ENCODE data around the gene DAAM1. TPM values are rescaled to one million over a fixed set of nuclear protein-coding genes. Genes with fewer than 3 reads are reported as not detected.

The DAAM1 gene
- total and polyA plus RNA-seq, 2 donors (not counting 1 experiment from before 2014, with no cell fraction given): 11.2 to 34.3 TPM

DNA sequence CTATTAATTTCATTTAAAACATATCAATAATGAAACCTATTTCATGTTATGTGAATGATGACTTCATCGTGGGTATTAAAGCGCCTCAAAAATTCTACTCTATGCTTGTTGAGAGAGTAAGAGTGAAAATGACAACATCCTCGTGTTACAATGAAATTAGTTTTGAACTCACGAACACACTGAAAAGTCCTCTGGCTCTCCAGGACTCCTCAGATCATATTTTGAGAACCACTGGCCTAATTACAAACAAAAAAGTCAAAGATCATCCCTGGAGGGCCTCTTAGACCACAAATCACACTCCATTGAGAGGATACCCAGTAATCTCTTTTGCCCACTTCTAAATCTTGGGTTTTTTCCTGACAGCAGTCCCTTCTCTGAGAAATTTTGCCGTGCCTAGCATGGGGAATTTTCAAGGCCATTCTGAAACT lies 19.1 kb downstream of the DAAM1 start:
- no peaks in the 10 kb centered on the region for H3K36me3 ChIP-seq (replicated peaks in 1 of 2; ENCODE audit: control extremely low read depth in 1 of 2, control insufficient read depth in 1 of 2, extremely low read depth in 1 of 2, insufficient read depth in 2 of 2, low read length in 1 of 2)
- CTCF ChIA-PET: interaction anchor here (0.6 kb wide), 1 partner anchor 237 kb away, joined by 3 read pairs; no protein-coding TSS in a partner anchor
- intact Hi-C loops (cut with micrococcal nuclease): no loop called here

GRCh38 chr14:59208224-59208814 lies 19.9 kb downstream of the DAAM1 start:
- no peak overlapping the region for H3K27ac ChIP-seq (ENCODE audit: low read length in 2 of 2)
- no peaks in the 10 kb centered on the region for H3K9me3 ChIP-seq (ENCODE audit: control extremely low read depth in 1 of 3, control insufficient read depth in 2 of 3, insufficient read depth in 1 of 3, low read length in 2 of 3)
- no peaks in the 10 kb centered on the region for H3K4me1 ChIP-seq (ENCODE audit: control insufficient read depth in 2 of 2, insufficient read depth in 2 of 2, low read length in 2 of 2)
- no peak overlapping the region for H3K9ac ChIP-seq (ENCODE audit: low read length)
- ATAC-seq (ENCODE audit: low read depth): no peak
- CTCF ChIA-PET: no interaction called here
- H4K20me1 ChIP-seq (ENCODE audit: control insufficient read depth, insufficient read depth, low read length, poor library complexity, severe bottlenecking): no peaks in the 10 kb centered on the region
- H3K27me3 ChIP-seq (replicated peaks in 1 of 4; ENCODE audit: control extremely low read depth in 1 of 4, control insufficient read depth in 3 of 4, insufficient read depth in 4 of 4, low read length in 3 of 4): no peaks in the 10 kb centered on the region
- Mint-ChIP-seq H3K27me3 (no peaks in the 10 kb centered on the region), H3K4me1 (peaks cover 25% of the 10 kb centered on the region), H3K9me3 (ENCODE audit: insufficient read depth) (no peaks in the 10 kb centered on the region), H3K4me3 (no peak overlapping the region), H3K27ac (no peak overlapping the region)
- POLR2A ChIA-PET: no interaction called here
- no peak overlapping the region for H2AFZ ChIP-seq (ENCODE audit: insufficient read depth, low read depth, low read length, poor library complexity, severe bottlenecking)
- 87% methylated on average over 5 of the region's 6 CpGs for WGBS (ENCODE audit: insufficient coverage)
- peaks cover 32% of the 10 kb centered on the region for H3K79me2 ChIP-seq (ENCODE audit: control insufficient read depth, insufficient read depth, low read length)
- DNase-seq: no peak
- no peak overlapping the region for H3K4me2 ChIP-seq (replicated peaks; ENCODE audit: low read depth, low read length, poor library complexity, severe bottlenecking)
- no peak for TF ChIP-seq EZH2 (IDR thresholded peaks at IDR 0.05; ENCODE audit: borderline replicate concordance, insufficient read depth, low read depth, low read length, poor library complexity, severe bottlenecking)
- TF ChIP-seq, protein P1, sequence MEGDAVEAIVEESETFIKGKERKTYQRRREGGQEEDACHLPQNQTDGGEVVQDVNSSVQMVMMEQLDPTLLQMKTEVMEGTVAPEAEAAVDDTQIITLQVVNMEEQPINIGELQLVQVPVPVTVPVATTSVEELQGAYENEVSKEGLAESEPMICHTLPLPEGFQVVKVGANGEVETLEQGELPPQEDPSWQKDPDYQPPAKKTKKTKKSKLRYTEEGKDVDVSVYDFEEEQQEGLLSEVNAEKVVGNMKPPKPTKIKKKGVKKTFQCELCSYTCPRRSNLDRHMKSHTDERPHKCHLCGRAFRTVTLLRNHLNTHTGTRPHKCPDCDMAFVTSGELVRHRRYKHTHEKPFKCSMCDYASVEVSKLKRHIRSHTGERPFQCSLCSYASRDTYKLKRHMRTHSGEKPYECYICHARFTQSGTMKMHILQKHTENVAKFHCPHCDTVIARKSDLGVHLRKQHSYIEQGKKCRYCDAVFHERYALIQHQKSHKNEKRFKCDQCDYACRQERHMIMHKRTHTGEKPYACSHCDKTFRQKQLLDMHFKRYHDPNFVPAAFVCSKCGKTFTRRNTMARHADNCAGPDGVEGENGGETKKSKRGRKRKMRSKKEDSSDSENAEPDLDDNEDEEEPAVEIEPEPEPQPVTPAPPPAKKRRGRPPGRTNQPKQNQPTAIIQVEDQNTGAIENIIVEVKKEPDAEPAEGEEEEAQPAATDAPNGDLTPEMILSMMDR (IDR thresholded peaks at IDR 0.05): no peak
- H3K4me3 ChIP-seq (ENCODE audit: control extremely low read depth in 1 of 5, extremely low read depth in 1 of 5, insufficient read depth in 1 of 5, low read depth in 2 of 5, low read length in 4 of 5): no peak overlapping the region
- H3K36me3 ChIP-seq (replicated peaks in 1 of 2; ENCODE audit: control extremely low read depth in 1 of 2, control insufficient read depth in 1 of 2, extremely low read depth in 1 of 2, insufficient read depth in 2 of 2, low read length in 1 of 2): no peaks in the 10 kb centered on the region
- intact Hi-C loops (cut with micrococcal nuclease): no loop called here

More for the DNA sequence above, 19.1 kb downstream of the DAAM1 start:
- Histone ChIP-seq H3K9me3 (ENCODE audit: control extremely low read depth in 1 of 3, control insufficient read depth in 2 of 3, insufficient read depth in 1 of 3, low read length in 2 of 3) (no peaks in the 10 kb centered on the region), H3K27me3 (replicated peaks in 1 of 4; ENCODE audit: control extremely low read depth in 1 of 4, control insufficient read depth in 3 of 4, insufficient read depth in 4 of 4, low read length in 3 of 4) (no peaks in the 10 kb centered on the region), H2AFZ (ENCODE audit: insufficient read depth, low read depth, low read length, poor library complexity, severe bottlenecking) (no peak overlapping the region), H3K9ac (ENCODE audit: low read length) (no peak overlapping the region), H4K20me1 (ENCODE audit: control insufficient read depth, insufficient read depth, low read length, poor library complexity, severe bottlenecking) (no peaks in the 10 kb centered on the region), H3K4me1 (ENCODE audit: control insufficient read depth in 2 of 2, insufficient read depth in 2 of 2, low read length in 2 of 2) (no peaks in the 10 kb centered on the region), H3K79me2 (ENCODE audit: control insufficient read depth, insufficient read depth, low read length) (peaks cover 28% of the 10 kb centered on the region), H3K27ac (ENCODE audit: low read length in 2 of 2) (no peak overlapping the region), H3K4me2 (replicated peaks; ENCODE audit: low read depth, low read length, poor library complexity, severe bottlenecking) (no peak overlapping the region), H3K4me3 (ENCODE audit: control extremely low read depth in 1 of 5, extremely low read depth in 1 of 5, insufficient read depth in 1 of 5, low read depth in 2 of 5, low read length in 4 of 5) (no peak overlapping the region)
- Mint-ChIP-seq H3K4me1 (peaks cover 24% of the 10 kb centered on the region), H3K4me3 (no peak overlapping the region), H3K27me3 (no peaks in the 10 kb centered on the region), H3K27ac (no peak overlapping the region), H3K9me3 (ENCODE audit: insufficient read depth) (no peaks in the 10 kb centered on the region)
- POLR2A ChIA-PET: no interaction called here
- TF ChIP-seq, protein P1 (IDR thresholded peaks at IDR 0.05): no peak
- no peak for TF ChIP-seq EZH2 (IDR thresholded peaks at IDR 0.05; ENCODE audit: borderline replicate concordance, insufficient read depth, low read depth, low read length, poor library complexity, severe bottlenecking)
- DNase-seq (no peak), ATAC-seq (ENCODE audit: low read depth) (no peak)
- 72% methylated on average over 2 of the region's 5 CpGs for WGBS (ENCODE audit: insufficient coverage)
